Measurements from ENCODE around the gene TMEM121B.

Gene TMEM121B

DNA sequence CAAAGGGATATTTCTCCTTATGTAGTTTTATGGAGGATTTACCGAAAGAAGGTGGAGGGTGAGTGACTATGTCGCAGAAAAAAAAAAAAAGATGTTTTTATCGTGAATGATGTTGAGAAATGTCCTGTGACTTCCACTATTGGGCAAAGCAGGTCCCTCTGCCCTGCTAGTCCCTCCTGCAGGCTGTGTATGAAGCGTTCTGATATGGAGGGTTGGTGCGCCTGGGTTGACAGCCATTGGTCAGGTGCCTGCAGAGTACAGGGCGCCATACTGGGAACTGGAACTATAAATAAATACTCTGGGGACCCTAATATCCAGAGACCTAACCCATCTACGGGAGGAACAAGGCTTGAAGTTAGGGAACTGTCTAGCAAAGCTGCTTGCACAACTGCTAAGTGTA, 34.9 kb downstream of the TMEM121B start:
- DNase-seq: no peak
- Histone ChIP-seq H3K9me3 (ENCODE audit: severe bottlenecking) (no peaks in the 10 kb centered on the region), H3K27ac (no peak overlapping the region), H3K36me3 (no peaks in the 10 kb centered on the region; the same call in 1 of the 2 replicates), H3K27me3 (ENCODE audit: insufficient read depth, low read depth, severe bottlenecking) (no peaks in the 10 kb centered on the region), H3K4me3 (ENCODE audit: low read depth, low read length) (no peak overlapping the region)
- no peak for TF ChIP-seq CTCF (IDR thresholded peaks at IDR 0.05; ENCODE audit: low read depth, low read length)

GRCh38 chr22:17085277-17086181, 35.6 kb downstream of the TMEM121B start:
- H3K9me3 ChIP-seq (ENCODE audit: severe bottlenecking): no peaks in the 10 kb centered on the region
- peak overlapping the region; percentile 61 for H3K4me3 ChIP-seq (ENCODE audit: low read depth, low read length)
- peak overlapping the region; percentile 66 for H3K27ac ChIP-seq
- DNase-seq: no peak
- no peaks in the 10 kb centered on the region for H3K27me3 ChIP-seq (ENCODE audit: insufficient read depth, low read depth, severe bottlenecking)
- TF ChIP-seq CTCF (IDR thresholded peaks at IDR 0.05; ENCODE audit: low read depth, low read length): no peak
- H3K36me3 ChIP-seq: no peaks in the 10 kb centered on the region; the same call in 1 of the 2 replicates

GRCh38 chr22:17084554-17085276, 36.4 kb downstream of the TMEM121B start, which contains the start of gene IL17RA:
Gene IL17RA (plus strand): TSS chr22:17085000. CDS start chr22:17085092, 92 bp downstream.
- DNase-seq: peak; percentile 93
- H3K36me3 ChIP-seq: no peaks in the 10 kb centered on the region; the same call in 1 of the 2 replicates

DNA sequence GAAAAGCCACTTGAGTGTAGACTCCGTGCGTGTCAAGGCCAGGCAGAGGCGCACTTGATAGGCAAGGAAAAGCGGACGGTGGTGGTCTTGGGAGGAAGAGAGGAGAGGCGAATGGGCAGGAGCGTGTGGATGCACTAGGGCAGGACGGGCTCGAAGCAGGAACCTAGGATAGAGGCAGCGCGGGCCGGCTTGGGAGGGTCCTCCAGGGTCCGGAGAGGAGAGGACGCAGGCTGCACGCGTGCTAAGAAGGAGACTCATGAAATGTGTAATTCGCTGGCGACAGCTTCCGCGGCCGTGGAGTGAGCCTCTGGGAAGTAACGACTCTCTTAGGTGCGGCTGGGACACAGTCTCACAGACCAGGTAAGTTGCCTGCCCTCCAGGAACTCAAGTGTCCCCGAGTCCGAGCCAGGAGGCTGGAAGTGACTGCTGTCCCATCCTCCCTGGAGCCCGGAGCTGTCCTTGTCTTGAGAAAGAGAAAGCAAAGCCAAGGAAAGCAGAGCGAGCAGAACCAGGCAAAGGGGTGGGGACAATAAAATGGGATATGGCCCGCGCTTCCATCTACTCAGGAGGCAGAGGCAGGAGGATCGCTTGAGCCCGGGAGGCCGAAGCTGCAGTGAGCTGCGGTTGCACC, 37.2 kb downstream of the TMEM121B start:
- no peaks in the 10 kb centered on the region for H3K9me3 ChIP-seq (ENCODE audit: severe bottlenecking)
- no peaks in the 10 kb centered on the region for H3K27me3 ChIP-seq (ENCODE audit: insufficient read depth, low read depth, severe bottlenecking)
- no peaks in the 10 kb centered on the region; the same call in 1 of the 2 replicates for H3K36me3 ChIP-seq
- peak overlapping the region; percentile 66 for H3K27ac ChIP-seq
- no peak for TF ChIP-seq CTCF (IDR thresholded peaks at IDR 0.05; ENCODE audit: low read depth, low read length)
- H3K4me3 ChIP-seq (ENCODE audit: low read depth, low read length): peak overlapping the region; percentile 61
- DNase-seq: no peak

More at GRCh38 chr22:17084554-17085276, 36.4 kb downstream of the TMEM121B start, which contains the start of gene IL17RA:
- H3K27me3 ChIP-seq (ENCODE audit: insufficient read depth, low read depth, severe bottlenecking): no peaks in the 10 kb centered on the region
- peak within 1 kb of the TSS; percentile 66 for H3K27ac ChIP-seq
- H3K4me3 ChIP-seq (ENCODE audit: low read depth, low read length): peak within 1 kb of the TSS; percentile 61
- 0 out of 2 replicates have a peak, but pooled peaks have one; percentile 0 for TF ChIP-seq CTCF (IDR thresholded peaks at IDR 0.05; ENCODE audit: low read depth, low read length)
- no peaks in the 10 kb centered on the region for H3K9me3 ChIP-seq (ENCODE audit: severe bottlenecking)

DNA sequence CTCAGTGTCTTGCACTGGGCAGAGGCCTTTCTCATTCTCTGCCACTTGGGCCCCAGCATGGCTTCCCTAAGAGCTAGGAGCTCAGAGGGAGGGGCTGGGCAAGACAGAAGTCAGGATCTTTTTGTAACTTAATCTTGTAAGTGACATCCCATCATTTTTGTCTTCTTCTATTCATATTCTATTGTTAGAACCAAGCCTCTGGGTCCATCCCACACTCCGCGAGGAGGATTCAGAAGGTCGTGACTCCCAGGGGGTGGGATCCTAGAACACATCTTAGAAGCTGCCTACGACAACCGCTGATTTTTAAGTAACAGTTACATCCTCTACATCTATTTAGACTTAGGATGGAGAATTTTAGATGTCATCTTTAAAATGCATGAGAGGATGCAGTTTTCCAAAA, 37.9 kb downstream of the TMEM121B start:
- DNase-seq: no peak
- Histone ChIP-seq H3K27me3 (ENCODE audit: insufficient read depth, low read depth, severe bottlenecking) (no peaks in the 10 kb centered on the region), H3K4me3 (ENCODE audit: low read depth, low read length) (no peak overlapping the region), H3K27ac (no peak overlapping the region), H3K9me3 (ENCODE audit: severe bottlenecking) (no peaks in the 10 kb centered on the region), H3K36me3 (no peaks in the 10 kb centered on the region; the same call in 1 of the 2 replicates)
- no peak for TF ChIP-seq CTCF (IDR thresholded peaks at IDR 0.05; ENCODE audit: low read depth, low read length)
